ENCODE measurements around the gene ZNF565.

DNA sequence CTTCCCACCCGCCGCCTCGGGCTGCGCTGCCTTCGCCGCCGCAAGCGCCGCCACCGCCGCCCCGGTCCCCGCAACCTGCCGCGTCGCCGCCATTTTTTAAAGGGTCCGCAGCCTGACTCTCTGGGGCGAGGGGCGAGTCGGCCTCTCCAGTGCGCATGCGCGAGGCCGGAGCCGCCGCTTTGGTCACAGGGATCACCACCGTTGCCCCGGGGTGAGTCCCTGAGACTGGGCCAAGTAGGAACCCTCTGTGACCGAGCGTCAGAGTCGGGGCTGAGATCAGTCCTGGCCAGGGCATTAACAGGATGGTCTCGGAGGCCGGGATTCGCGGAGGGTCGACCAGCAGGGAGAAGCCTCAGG is 43.0 kb upstream of the ZNF565 start:
- TF ChIP-seq SIN3A (IDR thresholded peaks at IDR 0.05; ENCODE audit: borderline replicate concordance, insufficient read depth, low read length) (no peak), POLR2AphosphoS5 (IDR thresholded peaks at IDR 0.05; ENCODE audit: low read depth, low read length) (no peak), TAF1 (IDR thresholded peaks at IDR 0.05; ENCODE audit: borderline replicate concordance, insufficient read depth, low read length) (no peak), FOXP2 (optimal IDR thresholded peaks at IDR 0.05; ENCODE audit: borderline replicate concordance, extremely low read depth, extremely low read length, insufficient read depth) (no peak)
- TF ChIP-seq, protein P1, sequence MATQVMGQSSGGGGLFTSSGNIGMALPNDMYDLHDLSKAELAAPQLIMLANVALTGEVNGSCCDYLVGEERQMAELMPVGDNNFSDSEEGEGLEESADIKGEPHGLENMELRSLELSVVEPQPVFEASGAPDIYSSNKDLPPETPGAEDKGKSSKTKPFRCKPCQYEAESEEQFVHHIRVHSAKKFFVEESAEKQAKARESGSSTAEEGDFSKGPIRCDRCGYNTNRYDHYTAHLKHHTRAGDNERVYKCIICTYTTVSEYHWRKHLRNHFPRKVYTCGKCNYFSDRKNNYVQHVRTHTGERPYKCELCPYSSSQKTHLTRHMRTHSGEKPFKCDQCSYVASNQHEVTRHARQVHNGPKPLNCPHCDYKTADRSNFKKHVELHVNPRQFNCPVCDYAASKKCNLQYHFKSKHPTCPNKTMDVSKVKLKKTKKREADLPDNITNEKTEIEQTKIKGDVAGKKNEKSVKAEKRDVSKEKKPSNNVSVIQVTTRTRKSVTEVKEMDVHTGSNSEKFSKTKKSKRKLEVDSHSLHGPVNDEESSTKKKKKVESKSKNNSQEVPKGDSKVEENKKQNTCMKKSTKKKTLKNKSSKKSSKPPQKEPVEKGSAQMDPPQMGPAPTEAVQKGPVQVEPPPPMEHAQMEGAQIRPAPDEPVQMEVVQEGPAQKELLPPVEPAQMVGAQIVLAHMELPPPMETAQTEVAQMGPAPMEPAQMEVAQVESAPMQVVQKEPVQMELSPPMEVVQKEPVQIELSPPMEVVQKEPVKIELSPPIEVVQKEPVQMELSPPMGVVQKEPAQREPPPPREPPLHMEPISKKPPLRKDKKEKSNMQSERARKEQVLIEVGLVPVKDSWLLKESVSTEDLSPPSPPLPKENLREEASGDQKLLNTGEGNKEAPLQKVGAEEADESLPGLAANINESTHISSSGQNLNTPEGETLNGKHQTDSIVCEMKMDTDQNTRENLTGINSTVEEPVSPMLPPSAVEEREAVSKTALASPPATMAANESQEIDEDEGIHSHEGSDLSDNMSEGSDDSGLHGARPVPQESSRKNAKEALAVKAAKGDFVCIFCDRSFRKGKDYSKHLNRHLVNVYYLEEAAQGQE (IDR thresholded peaks at IDR 0.05; ENCODE audit: insufficient read depth in 1 of 2, low read depth in 2 of 2, low read length in 2 of 2), result no peak

Measured in PFSK-1 (cell line).